Measurements from ENCODE around the gene SNAPIN. TPM values are rescaled to one million over a fixed set of nuclear protein-coding genes. Genes with fewer than 3 reads are reported as not detected.

The SNAPIN gene
- total and polyA plus RNA-seq, 8 donors: 7.5 to 27.3 (median 12.5) TPM

DNA sequence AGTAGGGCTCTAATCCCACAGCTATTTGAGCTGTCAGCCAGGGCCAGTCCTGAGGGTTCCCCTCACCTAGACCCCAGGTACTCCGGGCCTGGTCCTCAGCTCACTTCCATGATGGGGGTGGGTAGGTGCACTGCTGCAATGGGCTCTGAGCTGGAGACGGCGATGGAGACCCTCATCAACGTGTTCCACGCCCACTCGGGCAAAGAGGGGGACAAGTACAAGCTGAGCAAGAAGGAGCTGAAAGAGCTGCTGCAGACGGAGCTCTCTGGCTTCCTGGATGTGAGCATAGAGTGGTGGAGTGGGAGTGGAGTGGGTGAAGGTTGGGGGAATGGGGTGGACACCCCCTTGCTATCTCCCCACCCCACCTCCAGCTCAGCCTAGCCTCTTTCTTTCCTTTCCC lies 28.1 kb upstream of the SNAPIN start:
- H3K4me3 ChIP-seq: no peak overlapping the region
- H3K27ac ChIP-seq: no peak overlapping the region
- ATAC-seq (no peak), DNase-seq (peak in 2 of 6 donors; percentile 31 to 50), FAIRE-seq (no peak)
- TF ChIP-seq, protein P1, sequence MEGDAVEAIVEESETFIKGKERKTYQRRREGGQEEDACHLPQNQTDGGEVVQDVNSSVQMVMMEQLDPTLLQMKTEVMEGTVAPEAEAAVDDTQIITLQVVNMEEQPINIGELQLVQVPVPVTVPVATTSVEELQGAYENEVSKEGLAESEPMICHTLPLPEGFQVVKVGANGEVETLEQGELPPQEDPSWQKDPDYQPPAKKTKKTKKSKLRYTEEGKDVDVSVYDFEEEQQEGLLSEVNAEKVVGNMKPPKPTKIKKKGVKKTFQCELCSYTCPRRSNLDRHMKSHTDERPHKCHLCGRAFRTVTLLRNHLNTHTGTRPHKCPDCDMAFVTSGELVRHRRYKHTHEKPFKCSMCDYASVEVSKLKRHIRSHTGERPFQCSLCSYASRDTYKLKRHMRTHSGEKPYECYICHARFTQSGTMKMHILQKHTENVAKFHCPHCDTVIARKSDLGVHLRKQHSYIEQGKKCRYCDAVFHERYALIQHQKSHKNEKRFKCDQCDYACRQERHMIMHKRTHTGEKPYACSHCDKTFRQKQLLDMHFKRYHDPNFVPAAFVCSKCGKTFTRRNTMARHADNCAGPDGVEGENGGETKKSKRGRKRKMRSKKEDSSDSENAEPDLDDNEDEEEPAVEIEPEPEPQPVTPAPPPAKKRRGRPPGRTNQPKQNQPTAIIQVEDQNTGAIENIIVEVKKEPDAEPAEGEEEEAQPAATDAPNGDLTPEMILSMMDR (IDR thresholded peaks at IDR 0.05): no peak
- H3K36me3 ChIP-seq: no peaks in the 10 kb centered on the region
- intact Hi-C loops (cut with DNase I): no loop called here
- 77 to 87% methylated on average over 7 of the region's 7 CpGs for WGBS, 2 donors
- H3K27me3 ChIP-seq: no peaks in the 10 kb centered on the region
- H3K4me1 ChIP-seq: peaks cover 0 to 12% (median 0%) of the 10 kb centered on the region in 3 donors
- H3K9me3 ChIP-seq: no peaks in the 10 kb centered on the region

DNA sequence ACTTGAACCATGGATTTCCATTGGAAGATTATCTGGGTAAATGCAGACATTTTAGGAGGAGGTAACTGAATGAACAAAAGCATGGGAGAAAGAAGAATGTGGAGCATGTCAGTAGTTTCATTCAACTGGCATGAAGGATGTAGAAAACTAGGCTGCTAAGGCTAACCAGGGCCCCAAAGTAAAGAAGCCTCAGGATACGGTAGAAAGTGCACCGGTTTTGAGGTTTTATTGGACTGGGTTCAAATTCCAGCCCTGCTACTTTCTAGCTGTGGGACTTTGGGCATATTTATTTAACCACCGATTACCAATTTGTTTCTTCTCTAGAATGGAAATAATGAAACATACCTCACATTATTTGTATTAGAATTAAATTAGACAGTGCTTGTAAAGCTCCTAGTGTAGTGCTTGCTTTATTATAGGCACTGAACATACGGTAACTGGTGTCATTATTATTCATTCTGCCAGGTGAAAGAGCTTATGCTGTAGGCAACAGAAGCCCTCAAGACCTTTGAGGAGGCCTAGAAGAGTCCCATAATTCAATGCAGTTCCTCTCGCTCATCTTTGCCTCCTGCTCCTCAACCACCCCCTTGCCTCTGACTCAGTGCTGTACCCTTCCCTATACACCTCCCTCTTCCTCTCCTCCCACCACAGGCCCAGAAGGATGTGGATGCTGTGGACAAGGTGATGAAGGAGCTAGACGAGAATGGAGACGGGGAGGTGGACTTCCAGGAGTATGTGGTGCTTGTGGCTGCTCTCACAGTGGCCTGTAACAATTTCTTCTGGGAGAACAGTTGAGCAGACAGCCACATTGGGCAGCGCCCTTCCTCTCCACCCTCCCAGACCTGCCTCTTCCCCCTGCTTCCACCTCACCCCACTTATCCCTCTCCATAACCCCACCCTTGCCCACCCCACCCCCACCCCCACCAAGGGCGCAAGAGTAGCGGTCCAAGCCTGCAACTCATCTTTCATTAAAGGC lies 27.2 kb upstream of the SNAPIN start:
- FAIRE-seq (no peak), ATAC-seq (no peak), DNase-seq (peak in 3 of 6 donors; percentile 13 to 22 (median 16))
- Histone ChIP-seq H3K36me3 (peaks cover 0 to 5% (median 2%) of the 10 kb centered on the region in 3 donors), H3K27me3 (no peaks in the 10 kb centered on the region), H3K27ac (no peak overlapping the region), H3K4me1 (peaks cover 4 to 17% (median 6%) of the 10 kb centered on the region in 3 donors), H3K4me3 (no peak overlapping the region), H3K9me3 (no peaks in the 10 kb centered on the region)
- TF ChIP-seq, protein P1 (IDR thresholded peaks at IDR 0.05): no peak
- intact Hi-C loops (cut with DNase I): no loop called here
- 70 to 74% methylated on average over 10 of the region's 10 CpGs for WGBS, 2 donors

DNA sequence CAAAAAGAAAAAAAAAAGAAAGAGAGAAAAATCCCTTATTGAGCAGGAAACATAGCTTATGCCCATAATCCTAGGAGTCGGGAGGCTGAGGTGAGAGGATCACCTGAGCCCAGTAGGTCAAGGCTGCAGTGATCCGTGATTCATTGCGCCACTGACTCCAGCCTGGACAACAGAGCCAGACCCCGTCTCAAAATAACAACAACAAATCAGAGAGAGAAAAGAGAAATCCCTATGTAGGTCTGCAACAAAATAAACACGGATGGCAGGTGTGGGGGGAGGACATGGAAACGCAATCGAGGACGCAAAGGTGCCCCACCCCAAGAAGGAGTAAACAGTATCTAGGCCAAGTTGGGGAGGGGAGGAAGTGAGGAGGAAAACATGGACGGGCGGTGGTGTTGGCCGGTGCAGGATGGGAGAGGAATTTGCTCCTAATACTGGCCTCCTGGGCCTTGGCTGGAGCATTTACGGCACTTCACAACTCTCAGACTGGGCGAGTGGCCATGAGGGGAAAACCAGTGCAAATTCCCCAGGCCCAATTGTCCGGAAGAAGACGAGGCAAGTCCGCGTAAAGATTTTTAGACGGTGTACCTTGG lies 25.2 kb upstream of the SNAPIN start:
- 45 to 54% methylated on average over 18 of the region's 18 CpGs for WGBS, 2 donors
- Histone ChIP-seq H3K27ac (peak overlapping the region; percentile 99 to 100 (median 100)), H3K36me3 (peaks cover 0 to 23% (median 8%) of the 10 kb centered on the region in 3 donors), H3K27me3 (no peaks in the 10 kb centered on the region), H3K9me3 (no peaks in the 10 kb centered on the region), H3K4me3 (peak overlapping the region in 3 of 4 donors; percentile 75 to 92 (median 86)), H3K4me1 (peaks cover 11 to 32% (median 26%) of the 10 kb centered on the region in 3 donors)
- ATAC-seq (peak; percentile 3 to 19 (median 14)), FAIRE-seq (no peak), DNase-seq (no peak)
- intact Hi-C loops (cut with DNase I): no loop called here
- TF ChIP-seq, protein P1 (IDR thresholded peaks at IDR 0.05): no peak

DNA sequence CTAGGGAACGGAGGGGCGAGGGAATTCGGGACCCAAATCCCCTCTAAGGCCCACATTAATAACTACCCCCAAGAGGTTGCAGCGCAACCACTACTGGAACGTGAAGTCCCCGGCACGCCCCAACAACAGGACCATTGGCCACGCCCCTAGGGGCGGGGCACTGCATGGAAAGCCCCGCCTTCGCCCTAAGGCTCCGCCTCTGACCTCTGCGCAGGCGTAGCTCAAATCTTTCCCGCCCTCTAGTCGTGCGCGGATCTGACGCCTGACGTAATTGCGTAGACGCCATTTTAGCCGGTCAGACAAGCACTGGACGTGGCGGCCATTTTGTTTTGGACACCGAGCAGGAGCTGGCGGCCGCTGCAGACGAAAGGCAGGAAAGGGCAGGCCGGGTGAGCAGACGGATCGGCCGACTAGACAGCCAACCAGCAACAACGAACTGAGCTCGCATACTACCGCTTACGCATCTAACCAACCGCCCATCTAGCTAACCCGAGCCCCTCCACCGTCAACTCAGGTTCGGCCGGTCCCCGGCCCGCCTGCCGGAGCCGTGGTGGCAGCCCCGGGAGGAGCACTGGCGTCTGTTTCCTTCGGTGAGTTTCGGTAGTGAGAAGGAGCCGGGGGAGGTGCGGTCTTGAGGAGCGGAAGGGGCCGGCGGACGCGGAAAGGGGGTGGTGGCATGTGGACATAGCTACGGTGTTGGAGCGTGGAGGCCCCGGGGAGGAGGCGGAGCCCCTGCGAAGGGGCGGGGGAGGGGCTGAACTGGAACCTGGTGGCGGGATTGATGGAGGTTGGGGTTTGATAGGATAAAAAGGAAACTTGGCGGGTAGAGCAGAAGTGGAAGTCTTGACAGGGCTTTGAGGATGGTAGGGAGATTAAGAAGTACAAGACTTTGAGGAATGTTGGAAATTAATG lies 24.5 kb upstream of the SNAPIN start, which contains the start of gene CHTOP:
Gene CHTOP, plus strand, starts transcription at position 313 of the 912 bp plus-strand sequence. CDS start 2,523 bp downstream, outside the sequence.
- Histone ChIP-seq H3K9me3 (no peaks in the 10 kb centered on the region), H3K4me1 (peaks cover 12 to 33% (median 30%) of the 10 kb centered on the region in 3 donors), H3K36me3 (peaks cover 0 to 30% (median 15%) of the 10 kb centered on the region in 3 donors), H3K27ac (peak within 1 kb of the TSS; percentile 99 to 100 (median 100)), H3K27me3 (no peaks in the 10 kb centered on the region), H3K4me3 (peak within 1 kb of the TSS; percentile 43 to 92 (median 80))
- intact Hi-C loops (cut with DNase I): no loop called here
- TF ChIP-seq, protein P1 (IDR thresholded peaks at IDR 0.05): no peak
- FAIRE-seq (peak; percentile 49), ATAC-seq (peak; percentile 92 to 96 (median 94)), DNase-seq (peak; percentile 96 to 98 (median 98))
- 2 to 3% methylated on average over 58 to 65 of the region's 65 CpGs for WGBS, 2 donors

All from pancreas (tissue), 10 donors.